ENCODE data around the gene MPZL1. TPM values are rescaled to one million over a fixed set of nuclear protein-coding genes. Genes with fewer than 3 reads are reported as not detected.

MPZL1 gene
- total and polyA plus RNA-seq, 2 of the 13 experiments (the other 11 are each of a cell fraction or from before 2014, with no cell fraction given): 38.0 to 68.7 TPM

GRCh38 chr1:167679714-167680113, 42.1 kb upstream of the MPZL1 start (continued):
- TF ChIP-seq THAP7 (CRISPR knock-in tag; IDR thresholded peaks at IDR 0.05): no peak
- no peak for TF ChIP-seq PRMT3 (CRISPR knock-in tag; IDR thresholded peaks at IDR 0.05; ENCODE audit: borderline replicate concordance, low read depth)
- TF ChIP-seq ZNF740 (CRISPR knock-in tag; IDR thresholded peaks at IDR 0.05): no peak
- TF ChIP-seq ZBTB39 (CRISPR knock-in tag; IDR thresholded peaks at IDR 0.05): no peak
- no peak for TF ChIP-seq ZNF704 (CRISPR knock-in tag; IDR thresholded peaks at IDR 0.05; ENCODE audit: borderline replicate concordance)
- no peak for TF ChIP-seq ZNF510 (CRISPR knock-in tag; IDR thresholded peaks at IDR 0.05; ENCODE audit: low read depth)
- no peak for TF ChIP-seq DBP (CRISPR knock-in tag; IDR thresholded peaks at IDR 0.05; ENCODE audit: not compliant biosample characterization)
- no peak for TF ChIP-seq ZFYVE20 (CRISPR knock-in tag; IDR thresholded peaks at IDR 0.05; ENCODE audit: borderline replicate concordance, low read depth)
- TF ChIP-seq ZNF253 (CRISPR knock-in tag; IDR thresholded peaks at IDR 0.05; ENCODE audit: borderline replicate concordance): no peak
- TF ChIP-seq ZNF800 (CRISPR knock-in tag; IDR thresholded peaks at IDR 0.05): no peak
- TF ChIP-seq PREB (CRISPR knock-in tag; IDR thresholded peaks at IDR 0.05): no peak
- no peak for TF ChIP-seq ATF7 (IDR thresholded peaks at IDR 0.05)
- no peak for TF ChIP-seq ATF7 (CRISPR knock-in tag; IDR thresholded peaks at IDR 0.05)
- TF ChIP-seq ZNF674 (CRISPR knock-in tag; IDR thresholded peaks at IDR 0.05; ENCODE audit: low read depth): no peak
- no peak for TF ChIP-seq ZBTB44 (CRISPR knock-in tag; IDR thresholded peaks at IDR 0.05)
- no peak for TF ChIP-seq ZNF282 (IDR thresholded peaks at IDR 0.05; ENCODE audit: partially characterized antibody)
